NCI-H524 (cell line): Measurements from ENCODE around the gene MACROD2.

Experiments
- DNase-seq, 2 experiments: peaks; one replicate each; lab custom pipeline; 2025; lab: John Stamatoyannopoulos, UW

The MACROD2 gene

GRCh38 chr20:16014436-16014835 is 2019.1 kb downstream of the MACROD2 start:
- no peak for DNase-seq

DNA sequence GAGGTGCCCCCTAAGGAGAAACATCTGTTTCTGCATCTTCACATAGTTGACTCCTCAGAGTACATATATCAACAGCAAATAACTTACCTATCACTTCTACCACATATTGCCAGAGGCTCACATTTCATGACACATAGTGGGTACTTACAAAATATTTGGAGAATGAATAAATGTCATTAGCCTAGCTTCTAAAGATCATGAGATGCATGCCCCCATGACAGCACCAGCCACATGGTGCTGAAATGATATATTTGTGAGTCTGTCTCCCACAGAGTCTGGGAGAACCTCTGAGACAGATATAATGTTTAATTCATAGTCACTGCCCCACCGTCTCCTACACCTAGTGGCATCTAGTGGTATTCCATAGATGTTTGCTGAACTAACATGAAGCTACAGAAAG is 2022.3 kb downstream of the MACROD2 start:
- DNase-seq = no peak

GRCh38 chr20:16018881-16019280 is 2023.6 kb downstream of the MACROD2 start:
- no peak for DNase-seq

GRCh38 chr20:16020971-16021370 is 2025.7 kb downstream of the MACROD2 start:
- no peak for DNase-seq

DNA sequence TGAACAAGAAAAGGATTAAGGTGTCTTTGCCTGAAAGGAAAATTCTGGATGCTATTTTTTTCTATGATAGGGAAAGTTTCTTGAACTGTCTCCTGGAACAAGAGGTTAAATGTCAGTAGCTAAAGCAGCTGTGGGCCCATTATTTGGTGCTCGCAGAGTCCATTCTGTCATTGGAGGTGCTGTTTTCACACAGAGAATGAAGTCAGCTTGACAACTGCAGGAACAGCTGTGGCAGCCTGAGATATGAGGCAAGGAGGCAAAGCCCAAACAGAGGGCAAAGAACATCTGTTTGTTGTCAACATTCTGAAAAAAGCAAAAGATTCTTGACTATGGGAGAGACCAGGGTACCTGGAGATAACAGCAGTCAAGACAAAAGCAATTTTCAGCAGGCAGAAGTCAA is 2029.8 kb downstream of the MACROD2 start:
- DNase-seq = peak in 1 of 2 experiments; percentile 28

- DNase-seq = no peak
Observed at GRCh38 chr20:16027686-16028085, 2032.4 kb downstream of the MACROD2 start.

DNA sequence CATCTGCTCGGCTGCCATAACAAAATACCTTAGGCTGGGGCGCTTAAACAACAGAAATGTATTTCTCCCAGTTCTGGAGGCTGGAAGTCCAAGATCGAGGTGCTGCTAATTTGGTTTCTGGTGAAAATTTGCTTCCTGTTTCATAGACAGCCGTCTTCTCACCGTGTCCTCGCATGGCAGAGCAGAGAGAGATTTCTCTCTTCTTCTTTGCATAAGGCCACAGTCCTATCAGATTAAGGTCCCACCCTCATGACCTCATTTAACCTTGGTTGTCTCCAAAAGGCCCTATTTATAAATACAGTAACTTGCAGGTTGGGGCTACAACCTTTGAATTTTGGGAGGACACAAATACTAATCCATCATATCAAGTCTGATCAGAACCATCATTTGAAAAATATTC is 2033.6 kb downstream of the MACROD2 start:
- DNase-seq = peak in 1 of 2 experiments; percentile 43

DNA sequence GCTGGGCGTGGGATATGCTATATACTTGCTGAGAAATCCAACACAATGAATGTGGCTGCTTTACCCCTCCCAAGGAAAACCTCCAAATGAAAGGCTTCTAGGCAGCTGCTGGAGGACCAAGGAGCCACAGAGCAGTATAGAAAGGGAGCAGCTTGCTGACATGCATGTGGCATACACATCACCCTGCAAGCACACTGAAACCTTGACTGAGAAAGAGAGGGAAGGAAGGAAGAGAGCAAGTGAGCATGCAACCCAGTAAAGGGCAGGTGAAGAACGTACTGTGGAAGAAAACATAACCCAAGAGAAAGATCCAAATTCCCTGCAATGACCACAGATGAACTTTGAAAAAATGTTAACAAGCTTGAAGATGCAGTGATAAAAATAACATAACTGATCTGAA is 2034.9 kb downstream of the MACROD2 start:
- DNase-seq = no peak

- DNase-seq = no peak
Observed at GRCh38 chr20:16035576-16035975, 2040.3 kb downstream of the MACROD2 start.

GRCh38 chr20:16036331-16036730 is 2041.0 kb downstream of the MACROD2 start:
- no peak for DNase-seq

- no peak for DNase-seq
Observed at GRCh38 chr20:16040742-16041141, 2045.4 kb downstream of the MACROD2 start.

DNA sequence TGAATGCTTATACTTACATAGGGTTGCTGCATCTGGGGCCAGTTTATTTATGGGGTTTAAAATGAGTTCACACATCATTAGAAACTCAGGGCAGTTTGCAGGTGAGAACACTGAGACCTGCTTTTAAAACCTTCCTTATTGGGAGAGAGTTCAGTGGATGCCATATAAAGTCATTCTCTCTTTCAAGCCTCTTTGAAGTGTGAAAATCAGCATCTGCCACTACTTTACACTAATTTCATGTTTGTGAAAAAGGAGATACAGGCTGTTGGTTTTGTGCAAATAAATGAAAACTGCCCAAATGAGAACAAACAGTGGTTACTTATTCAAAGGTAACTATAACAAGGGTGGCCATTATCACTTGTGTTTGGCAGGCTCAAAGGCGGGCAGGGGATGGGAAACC is 2047.4 kb downstream of the MACROD2 start:
- DNase-seq = no peak

DNA sequence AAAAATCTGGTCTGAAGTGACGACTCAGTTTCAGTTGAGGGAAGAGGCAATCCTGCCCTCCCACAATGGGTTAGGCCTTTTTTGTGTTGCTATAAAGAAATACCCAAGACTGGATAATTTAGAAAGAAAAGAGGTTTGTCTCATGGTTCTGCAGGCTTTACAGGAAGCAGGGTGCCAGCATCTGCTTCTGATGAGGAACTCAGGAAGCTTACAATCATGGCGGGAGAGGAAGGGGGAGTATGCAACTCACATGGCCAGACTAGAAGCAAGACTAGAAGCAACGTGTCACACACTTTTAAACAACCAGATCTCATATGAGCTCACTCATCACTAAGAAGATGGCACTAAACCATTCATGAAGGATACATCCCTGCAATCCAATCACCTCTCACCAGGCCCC is 2048.6 kb downstream of the MACROD2 start:
- DNase-seq = no peak

DNA sequence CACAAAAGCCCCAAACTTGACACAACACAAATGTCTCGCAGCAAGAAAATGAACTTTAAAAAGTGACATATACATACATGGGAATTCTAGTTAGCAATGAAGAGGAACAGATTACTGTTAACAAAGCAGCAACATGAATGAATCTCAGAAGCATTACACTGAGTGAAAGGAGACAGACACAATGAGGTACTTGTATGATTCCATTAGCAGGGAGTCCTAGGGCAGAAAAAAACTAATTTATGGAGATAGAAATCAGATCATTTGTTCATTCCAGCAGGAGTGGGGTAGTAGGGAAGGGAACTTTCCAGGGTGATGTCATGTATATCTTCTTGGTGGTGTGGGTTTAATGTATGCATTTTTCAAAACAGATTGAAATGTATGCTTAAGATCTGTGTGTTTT is 2053.6 kb downstream of the MACROD2 start:
- DNase-seq = no peak

DNA sequence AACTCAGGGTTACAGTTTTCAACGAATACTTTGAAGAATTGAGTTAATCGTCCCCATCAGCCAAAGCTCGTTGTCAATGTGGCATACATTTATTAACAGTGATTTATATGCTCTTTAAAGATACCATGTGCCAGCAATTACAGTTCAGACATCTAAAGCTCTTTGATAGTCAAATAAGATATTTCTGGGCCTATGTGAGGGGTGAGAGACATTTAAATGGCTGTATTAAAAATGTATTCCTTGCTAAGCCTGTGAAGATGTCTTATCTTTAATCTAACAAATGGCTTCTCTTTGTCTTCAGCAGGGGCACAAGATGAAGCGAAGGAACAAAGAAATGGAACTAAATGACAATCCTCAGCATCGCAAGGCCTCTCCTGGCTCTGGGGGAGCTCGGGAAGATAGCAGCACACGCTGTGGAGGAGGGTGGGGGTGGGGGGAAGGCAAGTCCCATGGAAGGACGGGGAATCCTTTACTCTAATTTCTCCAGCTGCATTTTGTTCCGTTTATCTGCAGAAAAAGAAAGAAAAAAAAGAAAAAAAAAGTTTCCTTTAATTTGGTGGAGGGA is 2054.3 kb downstream of the MACROD2 start:
- DNase-seq = no peak

- DNase-seq = no peak
Observed at GRCh38 chr20:16050366-16050765, 2055.1 kb downstream of the MACROD2 start.

- DNase-seq = no peak
Observed at GRCh38 chr20:16051968-16052367, 2056.7 kb downstream of the MACROD2 start.

DNA sequence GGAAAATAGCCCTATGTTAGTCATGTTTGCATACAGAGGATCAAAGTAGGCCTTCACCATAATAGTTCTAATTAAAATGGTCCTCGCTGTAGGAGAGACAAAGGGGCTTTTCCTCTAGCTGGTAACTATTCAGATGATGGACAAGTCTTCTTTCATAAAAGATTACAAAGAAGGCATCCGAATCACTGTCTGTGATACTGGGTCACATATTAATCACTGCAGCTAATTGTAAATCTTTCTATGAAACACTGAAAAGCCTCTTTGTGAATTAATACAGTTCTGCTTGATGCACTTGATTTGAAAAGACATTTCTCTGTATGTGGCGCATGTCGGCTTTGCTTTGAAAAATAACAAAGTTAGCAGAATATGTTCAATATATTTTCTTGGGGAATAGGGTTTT is 2057.1 kb downstream of the MACROD2 start:
- no peak for DNase-seq

GRCh38 chr20:16054985-16055384 is 2059.7 kb downstream of the MACROD2 start:
- DNase-seq = peak in 1 of 2 experiments; percentile 47

DNA sequence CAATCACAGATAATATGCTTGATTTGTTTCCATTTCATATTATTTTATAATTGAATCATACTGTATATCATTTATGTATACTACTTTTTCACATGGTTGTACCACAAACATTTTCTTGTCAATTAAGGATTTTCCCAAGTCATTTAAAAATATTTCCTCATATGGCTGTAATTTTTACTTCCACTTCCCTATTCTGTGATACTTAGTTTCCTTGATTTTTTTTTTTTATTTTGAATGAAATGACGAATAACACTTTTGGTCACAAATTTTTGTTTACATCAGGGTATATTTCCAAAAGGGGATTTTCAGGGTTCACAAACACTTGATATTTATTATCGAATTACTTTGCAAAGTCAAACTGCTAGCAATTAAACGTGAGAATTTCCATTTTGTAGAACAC is 2062.3 kb downstream of the MACROD2 start:
- no peak for DNase-seq

DNA sequence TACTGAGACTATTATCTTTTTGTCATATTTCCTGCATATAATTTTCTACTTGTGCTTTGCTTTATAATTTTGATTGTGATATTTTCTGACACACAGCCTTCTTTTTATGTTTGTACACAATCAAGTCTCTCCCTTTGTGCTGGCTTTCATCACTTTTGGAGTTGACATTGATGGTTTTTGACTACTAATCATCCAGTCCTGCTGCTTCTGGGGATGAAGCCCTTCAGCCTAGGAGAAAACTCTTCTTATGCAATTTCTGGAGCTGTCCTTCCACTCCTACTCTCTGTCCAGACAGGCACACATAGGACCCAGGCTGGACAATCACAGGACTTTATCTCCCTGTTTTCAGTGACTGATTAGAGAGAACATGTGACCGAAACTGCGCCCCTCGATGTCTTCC is 2063.0 kb downstream of the MACROD2 start:
- no peak for DNase-seq

DNA sequence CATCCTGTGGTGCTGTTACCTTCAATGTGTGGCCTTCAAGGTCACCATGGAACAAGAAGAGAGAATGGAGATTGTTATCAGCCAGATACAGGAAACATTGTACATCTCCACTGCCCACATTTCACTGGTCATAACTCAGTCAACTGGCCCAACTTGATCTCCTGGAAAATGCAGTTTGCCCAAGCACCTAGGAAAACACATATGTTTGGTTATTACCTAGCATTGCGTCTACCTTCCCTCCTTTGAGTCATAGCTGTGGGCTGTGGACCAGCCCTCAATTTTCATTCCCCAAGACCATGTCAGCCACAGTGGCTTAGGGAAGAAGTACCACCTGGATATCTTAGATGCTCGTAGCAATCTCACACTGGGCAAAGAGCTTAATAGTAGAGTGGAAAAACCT is 2064.5 kb downstream of the MACROD2 start:
- no peak for DNase-seq

- DNase-seq = no peak
Observed at GRCh38 chr20:16061351-16061750, 2066.0 kb downstream of the MACROD2 start.

DNA sequence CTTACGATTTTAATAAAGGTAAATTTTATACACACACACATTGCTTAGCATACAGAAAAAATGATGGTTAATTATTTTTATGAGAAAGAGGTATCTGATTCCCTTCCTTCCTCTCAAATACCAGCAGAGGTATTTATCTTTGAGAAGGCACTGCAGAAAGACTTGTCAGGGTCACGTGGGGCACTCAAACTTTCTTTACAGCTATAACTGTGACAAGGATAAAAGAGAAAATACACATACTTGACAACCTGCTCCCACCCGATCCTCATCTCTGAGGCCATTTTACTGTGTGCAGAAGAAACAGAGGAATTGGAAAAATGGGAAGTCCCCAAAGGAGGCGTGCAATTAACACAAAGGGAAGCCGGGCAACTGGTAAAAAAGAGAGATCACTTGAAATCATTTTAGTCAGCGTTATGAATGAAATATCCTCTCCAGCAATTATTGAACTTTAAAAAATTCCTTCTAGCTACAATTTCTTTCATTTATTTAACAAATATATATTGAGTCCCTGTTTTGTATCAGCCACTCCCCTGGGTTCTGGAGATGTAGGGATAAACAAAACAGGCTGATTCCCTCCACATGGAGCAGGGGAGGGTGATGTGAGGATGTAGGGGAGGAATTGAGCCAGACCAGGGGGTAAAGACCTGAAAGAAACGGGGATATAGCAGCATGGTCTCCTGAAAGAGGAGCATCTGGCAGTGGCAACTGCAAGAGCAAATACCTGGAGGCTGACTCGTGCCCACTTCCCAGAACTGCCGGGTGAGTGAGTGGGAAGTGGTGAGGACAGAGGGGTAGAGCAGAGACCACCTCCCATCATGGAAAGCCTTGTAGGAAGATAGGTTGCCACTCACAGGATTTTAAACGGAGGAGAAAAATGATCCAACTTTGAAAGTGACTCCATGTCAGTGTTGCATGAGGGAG is 2067.6 kb downstream of the MACROD2 start:
- no peak for DNase-seq
